Middle frontal gyrus (tissue), 1 donor: ENCODE data around the gene ADGRG1.

ENCODE experiments used
- DNase-seq: peaks from one replicate; pipeline ENCODE4 v3.0.0-alpha.2; 2015; ENCODE audit warnings: low spot score; ENCODE audit errors: extremely low spot score

ADGRG1 gene

GRCh38 chr16:57682809-57683635 is 54.6 kb downstream of the ADGRG1 start:
- DNase-seq: no peak

GRCh38 chr16:57683636-57684545 is 55.5 kb downstream of the ADGRG1 start:
- DNase-seq: no peak

GRCh38 chr16:57684626-57685358 is 56.4 kb downstream of the ADGRG1 start:
- DNase-seq: no peak

GRCh38 chr16:57685633-57686032 is 57.2 kb downstream of the ADGRG1 start:
- no peak for DNase-seq

- no peak for DNase-seq
Measured at GRCh38 chr16:57686577-57686976, 58.1 kb downstream of the ADGRG1 start.

GRCh38 chr16:57687363-57687929 is 59.0 kb downstream of the ADGRG1 start:
- no peak for DNase-seq

- no peak for DNase-seq
Measured at GRCh38 chr16:57688487-57688986, 60.1 kb downstream of the ADGRG1 start.

- no peak for DNase-seq
Measured at GRCh38 chr16:57688987-57689761, 60.7 kb downstream of the ADGRG1 start.

- DNase-seq: no peak
Measured at GRCh38 chr16:57689762-57690558, 61.5 kb downstream of the ADGRG1 start.

- DNase-seq: no peak
Measured at GRCh38 chr16:57690782-57691471, 62.5 kb downstream of the ADGRG1 start.

GRCh38 chr16:57692636-57693035 is 64.2 kb downstream of the ADGRG1 start:
- no peak for DNase-seq

GRCh38 chr16:57693550-57693949 is 65.1 kb downstream of the ADGRG1 start:
- no peak for DNase-seq

- DNase-seq: no peak
Measured at GRCh38 chr16:57694231-57694724, 65.8 kb downstream of the ADGRG1 start.

- DNase-seq: peak; percentile 18
Measured at GRCh38 chr16:57694725-57695679, 66.6 kb downstream of the ADGRG1 start, which contains the start of gene DRC7. DRC7 (plus strand) TSS chr16:57694806; CDS start chr16:57697950, 3,144 bp downstream.

GRCh38 chr16:57695680-57696069 is 67.2 kb downstream of the ADGRG1 start:
- no peak for DNase-seq

GRCh38 chr16:57696240-57696639 is 67.8 kb downstream of the ADGRG1 start:
- no peak for DNase-seq

- DNase-seq: no peak
Measured at GRCh38 chr16:57697896-57698537, 69.6 kb downstream of the ADGRG1 start.
